Endodermal cell (in vitro differentiated cells): ENCODE data around the gene MYORG. TPM values are rescaled to one million over a fixed set of nuclear protein-coding genes. Genes with fewer than 3 reads are reported as not detected.

Experiments used
- DNase-seq: peaks from one replicate; pipeline ENCODE4 v3.0.0-alpha.2; 2017
- H3K27ac ChIP-seq: 2 replicates; pipeline ENCODE4 v1.5.1; 2013; ENCODE audit warnings: mild to moderate bottlenecking, low read depth, low read length, moderate library complexity
- H3K27me3 ChIP-seq: 2 replicates; pipeline ENCODE4 v1.6.1; 2013; ENCODE audit warnings: mild to moderate bottlenecking, low read length, moderate library complexity; ENCODE audit not compliant: insufficient read depth, control insufficient read depth, poor library complexity, severe bottlenecking
- H3K36me3 ChIP-seq: 2 replicates; pipeline ENCODE4 v1.7.0; 2013; ENCODE audit warnings: mild to moderate bottlenecking, low read length, moderate library complexity; ENCODE audit not compliant: control insufficient read depth, insufficient read depth
- H3K4me1 ChIP-seq: one replicate; pipeline ENCODE4 v1.7.0; 2013; ENCODE audit warnings: low read length; ENCODE audit not compliant: control insufficient read depth, insufficient read depth
- H3K4me3 ChIP-seq: 2 replicates; pipeline ENCODE4 v1.5.1; 2013; ENCODE audit warnings: mild to moderate bottlenecking, low read length, moderate library complexity
- H3K9ac ChIP-seq: 2 replicates; pipeline ENCODE4 v1.6.1; 2013; ENCODE audit warnings: mild to moderate bottlenecking, low read length, moderate library complexity; ENCODE audit not compliant: poor library complexity, severe bottlenecking; ENCODE audit errors: extremely low read depth
- H3K9me3 ChIP-seq: 2 replicates; pipeline ENCODE4 v1.6.1; 2013; ENCODE audit warnings: mild to moderate bottlenecking, low read length, moderate library complexity; ENCODE audit not compliant: control insufficient read depth
- H3K27ac Mint-ChIP-seq: 2 replicates; pipeline ENCODE4 v1.8.0; 2020; ENCODE audit warnings: mixed read lengths
- H3K27me3 Mint-ChIP-seq: 2 replicates; pipeline ENCODE4 v1.8.0; 2021; ENCODE audit warnings: mild to moderate bottlenecking, mixed read lengths; ENCODE audit not compliant: insufficient read depth
- H3K36me3 Mint-ChIP-seq: 2 replicates; pipeline ENCODE4 v1.8.0; 2020; ENCODE audit warnings: low read depth, mixed read lengths
- H3K4me1 Mint-ChIP-seq: 2 replicates; pipeline ENCODE4 v1.8.0; 2020; ENCODE audit warnings: mixed read lengths
- H3K4me3 Mint-ChIP-seq: 2 replicates; pipeline ENCODE4 v1.8.0; 2020; ENCODE audit warnings: mild to moderate bottlenecking, moderate library complexity, mixed read lengths
- H3K9me3 Mint-ChIP-seq: 2 replicates; pipeline ENCODE4 v1.8.0; 2020; ENCODE audit warnings: mild to moderate bottlenecking, mixed read lengths
- WGBS, 2 experiments: methylation state at CpG; one replicate each; pipeline versions ENCODE4 v1.1.5 to v1.1.7; 2013; ENCODE audit warnings: missing lambda C conversion rate in 2 of 2, mixed read lengths in 1 of 2; ENCODE audit not compliant: insufficient coverage in 1 of 2, insufficient read length in 1 of 2; 5-methylcytosine and 5-hydroxymethylcytosine counted together
- total RNA-seq, 2 donors: library from RNA; stranded (reverse); fragmentation: NEBNext Ultra II Directional in 1 of 2; extraction: Animal tissue kit (Norgen Biotek cat#: 25700) in 1 of 2; gene quantifications; 2 replicates in 1 of 2; 3 replicates in 1 of 2; pipeline ENCODE4 v1.2.1, GENCODE V29; 2021
- TF ChIP-seq, protein P1 (sequence below): fragments of 200-600 bp; sonication (generic); conservative IDR thresholded peaks from 2 replicates; pipeline ENCODE4 v1.5.0; 2021; ENCODE audit warnings: antibody characterized with exemption, mild to moderate bottlenecking

Gene MYORG
- total RNA-seq, 2 donors from 2014 or later, result 56.7 to 58.8 TPM

DNA sequence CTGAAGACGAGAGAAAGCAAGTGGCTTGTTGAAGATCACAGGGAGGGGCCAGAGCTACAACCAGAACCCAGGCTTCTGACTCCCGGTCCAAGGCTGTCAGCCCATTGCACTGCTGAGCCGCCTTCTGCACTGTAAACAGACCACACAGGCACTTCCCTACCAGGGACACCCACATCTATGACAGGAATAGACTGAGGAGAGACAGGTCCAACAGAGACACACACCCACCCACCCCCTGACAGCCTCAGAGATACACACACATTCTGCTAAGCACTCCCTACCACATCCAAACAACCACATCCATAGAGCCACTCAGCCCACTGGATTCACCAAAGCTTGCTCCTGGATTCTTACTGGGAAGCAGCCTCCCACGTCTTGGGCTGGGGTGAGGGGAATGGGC, 23.0 kb upstream of the MYORG start:
- 94 to 100% methylated on average over 2 to 4 of the region's 4 CpGs for WGBS, 2 experiments
- H3K36me3 Mint-ChIP-seq, result peaks cover 13% of the 10 kb centered on the region
- no peak overlapping the region for H3K27ac Mint-ChIP-seq
- H3K4me1 ChIP-seq, result no peaks in the 10 kb centered on the region
- peaks cover 8% of the 10 kb centered on the region for H3K4me1 Mint-ChIP-seq
- no peak overlapping the region for H3K4me3 Mint-ChIP-seq
- DNase-seq, result no peak
- peaks cover 30% of the 10 kb centered on the region for H3K36me3 ChIP-seq
- no peaks in the 10 kb centered on the region for H3K27me3 Mint-ChIP-seq
- H3K9ac ChIP-seq, result no peak overlapping the region
- no peaks in the 10 kb centered on the region for H3K27me3 ChIP-seq
- no peaks in the 10 kb centered on the region for H3K9me3 ChIP-seq
- H3K27ac ChIP-seq, result no peak overlapping the region
- TF ChIP-seq, protein P1, sequence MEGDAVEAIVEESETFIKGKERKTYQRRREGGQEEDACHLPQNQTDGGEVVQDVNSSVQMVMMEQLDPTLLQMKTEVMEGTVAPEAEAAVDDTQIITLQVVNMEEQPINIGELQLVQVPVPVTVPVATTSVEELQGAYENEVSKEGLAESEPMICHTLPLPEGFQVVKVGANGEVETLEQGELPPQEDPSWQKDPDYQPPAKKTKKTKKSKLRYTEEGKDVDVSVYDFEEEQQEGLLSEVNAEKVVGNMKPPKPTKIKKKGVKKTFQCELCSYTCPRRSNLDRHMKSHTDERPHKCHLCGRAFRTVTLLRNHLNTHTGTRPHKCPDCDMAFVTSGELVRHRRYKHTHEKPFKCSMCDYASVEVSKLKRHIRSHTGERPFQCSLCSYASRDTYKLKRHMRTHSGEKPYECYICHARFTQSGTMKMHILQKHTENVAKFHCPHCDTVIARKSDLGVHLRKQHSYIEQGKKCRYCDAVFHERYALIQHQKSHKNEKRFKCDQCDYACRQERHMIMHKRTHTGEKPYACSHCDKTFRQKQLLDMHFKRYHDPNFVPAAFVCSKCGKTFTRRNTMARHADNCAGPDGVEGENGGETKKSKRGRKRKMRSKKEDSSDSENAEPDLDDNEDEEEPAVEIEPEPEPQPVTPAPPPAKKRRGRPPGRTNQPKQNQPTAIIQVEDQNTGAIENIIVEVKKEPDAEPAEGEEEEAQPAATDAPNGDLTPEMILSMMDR, result no peak
- no peaks in the 10 kb centered on the region for H3K9me3 Mint-ChIP-seq
- H3K4me3 ChIP-seq, result no peak overlapping the region

DNA sequence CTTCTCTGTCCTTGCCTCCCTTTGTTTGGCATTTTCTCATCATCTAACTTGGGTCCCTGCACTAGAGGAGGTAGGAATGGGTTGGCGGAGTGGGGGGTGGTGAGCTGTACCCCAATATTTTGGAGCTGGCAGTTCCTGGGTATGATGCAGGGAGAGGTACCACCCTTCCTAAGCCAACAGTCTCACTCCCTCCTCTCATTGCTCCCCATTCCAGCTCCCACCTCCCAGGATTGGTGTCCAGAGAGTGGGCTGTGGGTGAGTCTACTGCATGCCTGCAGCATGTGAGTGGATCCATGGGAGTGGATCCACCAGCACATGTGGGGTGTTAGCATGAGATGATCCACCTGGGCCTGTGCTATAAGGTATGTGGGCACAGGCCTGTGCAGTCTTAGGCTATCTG, 22.2 kb upstream of the MYORG start:
- Mint-ChIP-seq H3K4me3 (no peak overlapping the region), H3K36me3 (peaks cover 13% of the 10 kb centered on the region), H3K27ac (no peak overlapping the region), H3K9me3 (no peaks in the 10 kb centered on the region), H3K4me1 (peaks cover 8% of the 10 kb centered on the region), H3K27me3 (no peaks in the 10 kb centered on the region)
- Histone ChIP-seq H3K4me3 (no peak overlapping the region), H3K27ac (no peak overlapping the region), H3K36me3 (peaks cover 30% of the 10 kb centered on the region), H3K9ac (no peak overlapping the region), H3K4me1 (no peaks in the 10 kb centered on the region), H3K9me3 (no peaks in the 10 kb centered on the region), H3K27me3 (no peaks in the 10 kb centered on the region)
- WGBS, 2 experiments, result 100% methylated on average over 1 of the region's 1 CpG; no CpG with 5 or more reads in 1 of the 2 experiments
- TF ChIP-seq, protein P1, result no peak
- no peak for DNase-seq

DNA sequence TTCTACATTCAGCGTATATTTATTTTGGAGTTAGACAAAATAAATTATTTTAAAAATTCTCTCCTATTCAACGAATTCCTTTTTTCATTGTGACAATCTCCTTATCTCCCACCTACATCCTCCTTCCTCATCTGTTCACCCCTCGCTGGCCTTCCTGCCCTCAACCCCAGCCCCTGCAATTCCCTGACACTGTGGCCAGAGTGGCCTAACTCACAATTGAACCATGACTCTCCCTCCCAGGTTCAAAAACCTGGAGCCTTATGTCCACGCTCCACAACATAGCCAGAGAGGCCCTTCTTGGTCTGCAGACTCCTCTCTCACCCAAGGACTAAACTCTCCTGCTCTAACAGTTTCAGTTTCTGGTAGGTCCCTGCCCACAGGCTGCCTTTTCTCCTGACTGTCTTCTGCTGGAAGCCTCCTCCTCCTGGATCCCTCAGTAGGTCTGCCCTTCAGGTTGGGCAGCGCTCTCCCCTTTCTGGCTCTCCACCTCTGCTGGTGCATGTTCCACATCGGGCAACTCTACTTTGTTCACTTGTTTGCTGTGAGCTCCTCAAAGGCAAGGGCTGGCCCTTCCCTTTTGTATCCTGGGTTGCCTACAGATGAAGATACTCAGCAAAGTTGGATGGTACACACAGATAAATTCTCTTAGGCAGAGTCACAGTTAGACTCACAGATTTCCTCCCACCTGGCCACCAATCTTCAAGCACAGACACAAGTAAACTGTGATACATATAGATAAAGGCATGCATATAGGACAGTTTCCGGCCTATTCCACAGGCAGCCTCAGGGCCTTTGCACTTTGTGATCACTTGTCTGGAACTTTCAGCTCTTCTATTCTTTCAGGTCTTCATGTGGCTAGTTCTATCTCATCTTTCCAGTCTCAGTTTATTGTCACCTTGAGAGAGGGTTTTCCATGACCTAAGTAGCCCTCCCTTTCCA, 19.8 kb upstream of the MYORG start:
- 77 to 82% methylated on average over 6 of the region's 7 CpGs for WGBS, 2 experiments
- H3K4me3 Mint-ChIP-seq, result no peak overlapping the region
- TF ChIP-seq, protein P1, result no peak
- Histone ChIP-seq H3K27ac (no peak overlapping the region), H3K36me3 (peaks cover 12% of the 10 kb centered on the region), H3K27me3 (peaks cover 12% of the 10 kb centered on the region), H3K9ac (no peak overlapping the region), H3K4me3 (no peak overlapping the region), H3K4me1 (no peaks in the 10 kb centered on the region), H3K9me3 (no peaks in the 10 kb centered on the region)
- H3K27ac Mint-ChIP-seq, result no peak overlapping the region
- peaks cover 6% of the 10 kb centered on the region for H3K36me3 Mint-ChIP-seq
- peaks cover 4% of the 10 kb centered on the region for H3K4me1 Mint-ChIP-seq
- H3K9me3 Mint-ChIP-seq, result no peaks in the 10 kb centered on the region
- H3K27me3 Mint-ChIP-seq, result peaks cover 11% of the 10 kb centered on the region
- no peak for DNase-seq
